GM12878 (cell line): ENCODE results near the gene EDN3. TPM values are rescaled to one million over a fixed set of nuclear protein-coding genes. Genes with fewer than 3 reads are reported as not detected.

ENCODE experiments used
- ATAC-seq: fragments of 200-7000 bp; cut with Tn5 transposase; 3 replicates; pipeline ENCODE4 v1.9.1; 2020; ENCODE audit warnings: mild to moderate bottlenecking, moderate library complexity
- BruUV-seq: library from RNA; stranded (reverse); fragments of 400-500 nt; replicated peaks from 2 replicates; lab custom pipeline; 2021; lab: Mats Ljungman, UMichigan
- CTCF ChIA-PET: fragments of 300-600 bp; sonication (Branson Sonifier 250); formaldehyde crosslinking; extraction: SDS; loops from one replicate; lab custom pipeline; 2021; ENCODE audit warnings: inconsistent platforms; lab: Yijun Ruan, JAX
- POLR2A ChIA-PET: fragments of 350-600 bp; formaldehyde crosslinking; extraction: SDS; loops from one replicate; lab custom pipeline; 2021; ENCODE audit warnings: inconsistent platforms; lab: Charles Lee
- RAD21 ChIA-PET: fragments of 300-600 bp; sonication (Branson Sonifier 250); formaldehyde crosslinking; loops from one replicate; lab custom pipeline; 2023; ENCODE audit warnings: antibody characterized with exemption; ENCODE audit not compliant: unreplicated experiment; lab: Charles Lee
- SMC1A ChIA-PET: fragments of 300-600 bp; sonication (Branson Sonifier 250); formaldehyde crosslinking; loops from one replicate; lab custom pipeline; 2023; ENCODE audit not compliant: unreplicated experiment, uncharacterized antibody; lab: Charles Lee
- DNase-seq: peaks from one replicate; pipeline ENCODE4 v3.0.0-alpha.2; 2011; ENCODE audit warnings: low read depth, low spot score
- FAIRE-seq: peaks from 3 replicates; lab custom pipeline; 2011; peaks lifted over from hg19 to GRCh38; lab: Jason Lieb, UNC
- H2AFZ ChIP-seq: 2 replicates; pipeline ENCODE4 v1.6.0; 2011; ENCODE audit warnings: low read depth, low read length, control low read depth; ENCODE audit not compliant: control insufficient read depth
- H3K27ac ChIP-seq: 2 replicates; pipeline ENCODE4 v1.5.1; 2011; ENCODE audit warnings: control low read depth; ENCODE audit not compliant: control insufficient read depth, insufficient read depth
- H3K27me3 ChIP-seq, 2 experiments: replicated peaks in 1 of 2; 2 replicates each; pipeline versions ENCODE4 v1.6.0 to v1.6.1; 2011; ENCODE audit warnings: low read length in 1 of 2; ENCODE audit not compliant: control insufficient read depth in 2 of 2, insufficient read depth in 2 of 2
- H3K36me3 ChIP-seq, 2 experiments: 2 replicates each; pipeline ENCODE4 v1.5.1; 2011; ENCODE audit warnings: low read length in 1 of 2; ENCODE audit not compliant: control insufficient read depth in 2 of 2, insufficient read depth in 2 of 2
- H3K4me1 ChIP-seq: 2 replicates; pipeline ENCODE4 v1.6.1; 2011; ENCODE audit warnings: mild to moderate bottlenecking, low read length, moderate library complexity, mixed read lengths; ENCODE audit not compliant: control insufficient read depth, insufficient read depth
- H3K4me2 ChIP-seq: 2 replicates; pipeline ENCODE4 v1.6.0; 2011; ENCODE audit warnings: control low read depth; ENCODE audit not compliant: control insufficient read depth, insufficient read depth
- H3K4me3 ChIP-seq: fragments of 200-600 bp; sonication (generic); 2 replicates; pipeline ENCODE4 v1.5.1; 2016
- H3K79me2 ChIP-seq: 2 replicates; pipeline ENCODE4 v1.6.0; 2011; ENCODE audit warnings: low read length; ENCODE audit not compliant: control insufficient read depth, insufficient read depth
- H3K9ac ChIP-seq: 2 replicates; pipeline ENCODE4 v1.8.0; 2011; ENCODE audit warnings: low read length, control low read depth, mixed read lengths; ENCODE audit not compliant: control insufficient read depth, insufficient read depth
- H3K9me3 ChIP-seq: replicated peaks from 3 replicates; pipeline ENCODE4 v1.5.1; 2011; ENCODE audit warnings: mild to moderate bottlenecking, low read length; ENCODE audit not compliant: control insufficient read depth, insufficient read depth
- H4K20me1 ChIP-seq: 2 replicates; pipeline ENCODE4 v1.6.0; 2011; ENCODE audit not compliant: control insufficient read depth, insufficient read depth
- ATF2 ChIP-seq: IDR thresholded peaks from 2 replicates; pipeline ENCODE4 v1.6.1; 2012; ENCODE audit warnings: low read length, inconsistent platforms
- BMI1 ChIP-seq: fragments of 450-650 bp; IDR thresholded peaks from 2 replicates; pipeline ENCODE4 v1.6.1; 2016; ENCODE audit warnings: mild to moderate bottlenecking, moderate library complexity, borderline replicate concordance
- CEBPB ChIP-seq, 2 experiments: fragments of 150-350 bp in 1 of 2; IDR thresholded peaks; 2 replicates each; pipeline ENCODE4 v1.6.1; 2012 to 2014; ENCODE audit warnings: low read depth in 2 of 2, low read length in 2 of 2, borderline replicate concordance in 1 of 2, inconsistent platforms in 1 of 2
- CHD1 ChIP-seq: IDR thresholded peaks from 2 replicates; pipeline ENCODE4 v1.6.1; 2012; ENCODE audit warnings: low read depth, low read length, improper control_type of control experiment
- GABPA ChIP-seq: IDR thresholded peaks from 2 replicates; pipeline ENCODE4 v1.6.1; 2014; ENCODE audit warnings: antibody characterized with exemption, low read depth, mild to moderate bottlenecking, inconsistent platforms
- IRF4 ChIP-seq: IDR thresholded peaks from 2 replicates; pipeline ENCODE4 v1.6.1; 2011; ENCODE audit warnings: low read depth, low read length
- MTA3 ChIP-seq: IDR thresholded peaks from 2 replicates; pipeline ENCODE4 v1.6.1; 2012; ENCODE audit warnings: low read length, inconsistent platforms, borderline replicate concordance
- NR2C1 ChIP-seq: fragments of 450-650 bp; IDR thresholded peaks from 2 replicates; pipeline ENCODE4 v1.6.1; 2017; ENCODE audit warnings: antibody characterized with exemption, mild to moderate bottlenecking, moderate library complexity
- PAX8 ChIP-seq: fragments of 450-650 bp; IDR thresholded peaks from 2 replicates; pipeline ENCODE4 v1.6.1; 2017; ENCODE audit warnings: mild to moderate bottlenecking, moderate library complexity
- ZNF384 ChIP-seq: IDR thresholded peaks from 2 replicates; pipeline ENCODE4 v1.6.1; 2012; ENCODE audit warnings: low read depth, mild to moderate bottlenecking, low read length, improper control_type of control experiment, borderline replicate concordance
- ZNF622 ChIP-seq: fragments of 450-650 bp; IDR thresholded peaks from 2 replicates; pipeline ENCODE4 v1.6.1; 2017; ENCODE audit warnings: mild to moderate bottlenecking, inconsistent platforms
- WGBS: methylation state at CpG from one replicate; pipeline ENCODE4 v1.1.6; 2016; ENCODE audit warnings: low lambda C conversion rate; ENCODE audit not compliant: insufficient replicate concordance, insufficient coverage; ENCODE audit errors: missing lambda C conversion rate; 5-methylcytosine and 5-hydroxymethylcytosine counted together
- in situ Hi-C: fragments of 300-500 bp; cut with MboI; formaldehyde crosslinking; loops from 9 replicates; pipeline ENCODE4 v1.14.3; 2018; ENCODE audit warnings: mixed read lengths
- intact Hi-C: fragments of 100-400 bp; cut with micrococcal nuclease; formaldehyde crosslinking; loops from one replicate; pipeline ENCODE4 v1.14.2; 2022; ENCODE audit not compliant: unreplicated experiment
- polyA plus RNA-seq, 11 experiments: library from polyadenylated mRNA; depleted of rRNA in 4 of 11; unstranded in 6 of 11; stranded (reverse) in 5 of 11; fragments of >200 nt; fragmentation: Nextera tagmentation in 4 of 11; fragmentation: Illumina TruSeq in 1 of 11; extraction: Ambion mirVana in 4 of 11; extraction: Trizol in 1 of 11; gene quantifications; 1 replicate in 1 of 11; 2 replicates in 10 of 11; pipeline versions ENCODE4 v1.2.1 to v1.2.3, GENCODE V29; 2011 to 2016; ENCODE audit warnings: inconsistent platforms in 2 of 11, missing spikeins in 2 of 11, low read depth in 1 of 11
- total RNA-seq, 4 experiments: library from RNA; depleted of rRNA in 3 of 4; stranded (reverse); fragments of >200 nt in 3 of 4; fragmentation: Illumina TruSeq in 1 of 4; extraction: Trizol in 1 of 4; gene quantifications; 2 replicates each; pipeline versions ENCODE4 v1.2.1 to v1.2.3, GENCODE V29; 2013 to 2021
- TF ChIP-seq, protein P1 (sequence below): fragments of 450-650 bp; formaldehyde crosslinking; IDR thresholded peaks from 2 replicates; pipeline ENCODE4 v1.5.0; 2022; ENCODE audit warnings: mild to moderate bottlenecking, missing genetic modification characterization
- TF ChIP-seq, protein P2 (sequence below): IDR thresholded peaks from 2 replicates; pipeline ENCODE4 v1.6.1; 2012; ENCODE audit warnings: low read depth, low read length, improper control_type of control experiment
- TF ChIP-seq, protein P3 (sequence below): fragments of 450-650 bp; IDR thresholded peaks from 2 replicates; pipeline ENCODE4 v1.6.1; 2017; ENCODE audit warnings: mild to moderate bottlenecking, low read depth, inconsistent platforms; ENCODE audit not compliant: poor library complexity, severe bottlenecking

Gene EDN3
- total and polyA plus RNA-seq, 10 of the 15 experiments (the other 5 are each of a cell fraction or from before 2014, with no cell fraction given), result not detected

GRCh38 chr20:59331721-59332329 lies 31.4 kb downstream of the EDN3 start:
- in situ Hi-C loops, result no loop called here
- TF ChIP-seq PAX8, result no peak
- TF ChIP-seq NR2C1, result no peak
- no peak for TF ChIP-seq BMI1
- TF ChIP-seq ZNF384, result no peak
- TF ChIP-seq, protein P1, sequence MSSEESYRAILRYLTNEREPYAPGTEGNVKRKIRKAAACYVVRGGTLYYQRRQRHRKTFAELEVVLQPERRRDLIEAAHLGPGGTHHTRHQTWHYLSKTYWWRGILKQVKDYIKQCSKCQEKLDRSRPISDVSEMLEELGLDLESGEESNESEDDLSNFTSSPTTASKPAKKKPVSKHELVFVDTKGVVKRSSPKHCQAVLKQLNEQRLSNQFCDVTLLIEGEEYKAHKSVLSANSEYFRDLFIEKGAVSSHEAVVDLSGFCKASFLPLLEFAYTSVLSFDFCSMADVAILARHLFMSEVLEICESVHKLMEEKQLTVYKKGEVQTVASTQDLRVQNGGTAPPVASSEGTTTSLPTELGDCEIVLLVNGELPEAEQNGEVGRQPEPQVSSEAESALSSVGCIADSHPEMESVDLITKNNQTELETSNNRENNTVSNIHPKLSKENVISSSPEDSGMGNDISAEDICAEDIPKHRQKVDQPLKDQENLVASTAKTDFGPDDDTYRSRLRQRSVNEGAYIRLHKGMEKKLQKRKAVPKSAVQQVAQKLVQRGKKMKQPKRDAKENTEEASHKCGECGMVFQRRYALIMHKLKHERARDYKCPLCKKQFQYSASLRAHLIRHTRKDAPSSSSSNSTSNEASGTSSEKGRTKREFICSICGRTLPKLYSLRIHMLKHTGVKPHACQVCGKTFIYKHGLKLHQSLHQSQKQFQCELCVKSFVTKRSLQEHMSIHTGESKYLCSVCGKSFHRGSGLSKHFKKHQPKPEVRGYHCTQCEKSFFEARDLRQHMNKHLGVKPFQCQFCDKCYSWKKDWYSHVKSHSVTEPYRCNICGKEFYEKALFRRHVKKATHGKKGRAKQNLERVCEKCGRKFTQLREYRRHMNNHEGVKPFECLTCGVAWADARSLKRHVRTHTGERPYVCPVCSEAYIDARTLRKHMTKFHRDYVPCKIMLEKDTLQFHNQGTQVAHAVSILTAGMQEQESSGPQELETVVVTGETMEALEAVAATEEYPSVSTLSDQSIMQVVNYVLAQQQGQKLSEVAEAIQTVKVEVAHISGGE (CRISPR knock-in tag), result no peak
- no peak for TF ChIP-seq CHD1
- TF ChIP-seq IRF4, result no peak
- TF ChIP-seq, protein P2, sequence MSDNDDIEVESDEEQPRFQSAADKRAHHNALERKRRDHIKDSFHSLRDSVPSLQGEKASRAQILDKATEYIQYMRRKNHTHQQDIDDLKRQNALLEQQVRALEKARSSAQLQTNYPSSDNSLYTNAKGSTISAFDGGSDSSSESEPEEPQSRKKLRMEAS, result no peak
- no peak for TF ChIP-seq CEBPB (IDR thresholded peaks at IDR 0.05; ENCODE audit: borderline replicate concordance in 1 of 2, low read depth in 2 of 2, low read length in 2 of 2)
- TF ChIP-seq GABPA, result no peak
- TF ChIP-seq, protein P3, sequence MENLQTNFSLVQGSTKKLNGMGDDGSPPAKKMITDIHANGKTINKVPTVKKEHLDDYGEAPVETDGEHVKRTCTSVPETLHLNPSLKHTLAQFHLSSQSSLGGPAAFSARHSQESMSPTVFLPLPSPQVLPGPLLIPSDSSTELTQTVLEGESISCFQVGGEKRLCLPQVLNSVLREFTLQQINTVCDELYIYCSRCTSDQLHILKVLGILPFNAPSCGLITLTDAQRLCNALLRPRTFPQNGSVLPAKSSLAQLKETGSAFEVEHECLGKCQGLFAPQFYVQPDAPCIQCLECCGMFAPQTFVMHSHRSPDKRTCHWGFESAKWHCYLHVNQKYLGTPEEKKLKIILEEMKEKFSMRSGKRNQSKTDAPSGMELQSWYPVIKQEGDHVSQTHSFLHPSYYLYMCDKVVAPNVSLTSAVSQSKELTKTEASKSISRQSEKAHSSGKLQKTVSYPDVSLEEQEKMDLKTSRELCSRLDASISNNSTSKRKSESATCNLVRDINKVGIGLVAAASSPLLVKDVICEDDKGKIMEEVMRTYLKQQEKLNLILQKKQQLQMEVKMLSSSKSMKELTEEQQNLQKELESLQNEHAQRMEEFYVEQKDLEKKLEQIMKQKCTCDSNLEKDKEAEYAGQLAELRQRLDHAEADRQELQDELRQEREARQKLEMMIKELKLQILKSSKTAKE, result no peak
- TF ChIP-seq ATF2, result no peak
- no peak for TF ChIP-seq ZNF622
- TF ChIP-seq MTA3, result no peak
- TF ChIP-seq, all 136 proteins: peak for 0
- DNase-seq, result no peak
- ChIA-PET RAD21 (no interaction called here), SMC1A (no interaction called here), POLR2A (no interaction called here), CTCF (no interaction called here)
- H3K9me3 ChIP-seq, result no peaks in the 10 kb centered on the region
- 2% methylated on average over 12 of the region's 12 CpGs for WGBS
- no TSS peak for BruUV-seq
- H3K27ac ChIP-seq, result no peak overlapping the region
- H3K4me1 ChIP-seq, result no peaks in the 10 kb centered on the region
- H3K4me3 ChIP-seq, result no peak overlapping the region
- intact Hi-C loops, result loop anchor here (2.0 kb wide), 1 partner anchor 73 kb away; no protein-coding TSS in a partner anchor
- no peak overlapping the region for H3K4me2 ChIP-seq
- H3K36me3 ChIP-seq, result no peaks in the 10 kb centered on the region
- no peaks in the 10 kb centered on the region for H3K79me2 ChIP-seq
- ATAC-seq, result no peak
- H2AFZ ChIP-seq, result no peak overlapping the region
- H3K27me3 ChIP-seq, result peaks cover 9 to 10% of the 10 kb centered on the region in 2 experiments
- no peaks in the 10 kb centered on the region for H4K20me1 ChIP-seq
- no peak overlapping the region for H3K9ac ChIP-seq
- no peak for FAIRE-seq
